HEK293 (cell line): ENCODE data around the gene SERHL2.

Experiments used
- CTCF ChIA-PET: fragments of 350-600 bp; formaldehyde crosslinking; extraction: SDS; loops from one replicate; lab custom pipeline; 2021; ENCODE audit warnings: antibody characterized with exemption; lab: Yijun Ruan, JAX
- POLR2A ChIA-PET: fragments of 300-600 bp; formaldehyde crosslinking; extraction: SDS; loops from one replicate; lab custom pipeline; 2020; ENCODE audit warnings: antibody characterized with exemption, inconsistent platforms; lab: Yijun Ruan, JAX
- H3K27ac ChIP-seq: fragments of 200-500 bp; sonication (Bioruptor generic); 2 replicates; pipeline ENCODE4 v1.5.1; 2014; ENCODE audit warnings: low read depth, low read length, control low read depth, inconsistent platforms; ENCODE audit errors: extremely low read depth
- H3K36me3 ChIP-seq, 2 experiments: fragments of 200-500 bp in 1 of 2; sonication (Bioruptor generic) in 1 of 2; 1 replicate in 1 of 2; 2 replicates in 1 of 2; pipeline ENCODE4 v1.5.1; 2014 to 2017; ENCODE audit warnings: inconsistent platforms in 2 of 2, low read length in 2 of 2; ENCODE audit not compliant: control insufficient read depth in 2 of 2, insufficient read depth in 1 of 2
- H3K4me1 ChIP-seq: fragments of 200-500 bp; sonication (Bioruptor generic); 2 replicates; pipeline ENCODE4 v1.5.1; 2014; ENCODE audit warnings: mild to moderate bottlenecking, low read length, inconsistent platforms; ENCODE audit not compliant: control insufficient read depth, insufficient read depth
- H3K4me3 ChIP-seq: 2 replicates; pipeline ENCODE4 v1.5.1; 2011; ENCODE audit warnings: low read depth, mild to moderate bottlenecking, control low read depth, low read length, moderate library complexity
- H3K9me3 ChIP-seq: fragments of 200-500 bp; sonication (Bioruptor generic); 2 replicates; pipeline ENCODE4 v1.5.1; 2014; ENCODE audit warnings: low read depth, low read length, inconsistent platforms; ENCODE audit not compliant: control insufficient read depth, insufficient read depth
- ATF2 ChIP-seq: fragments of 450-650 bp; formaldehyde crosslinking; IDR thresholded peaks from 2 replicates; pipeline ENCODE4 v1.5.1; 2016; ENCODE audit warnings: missing biosample characterization, missing genetic modification characterization, low read depth
- BCL11A ChIP-seq: fragments of 450-650 bp; formaldehyde crosslinking; IDR thresholded peaks from 2 replicates; pipeline ENCODE4 v1.5.1; 2016; ENCODE audit warnings: low read depth, missing biosample characterization, missing genetic modification characterization
- ELK4 ChIP-seq: IDR thresholded peaks from 2 replicates; pipeline ENCODE4 v1.6.1; 2011; ENCODE audit warnings: mild to moderate bottlenecking, low read depth, low read length, borderline replicate concordance
- GLIS1 ChIP-seq: fragments of 450-650 bp; formaldehyde crosslinking; IDR thresholded peaks from 2 replicates; pipeline ENCODE4 v1.5.1; 2016; ENCODE audit warnings: missing biosample characterization, missing genetic modification characterization
- GLIS2 ChIP-seq: fragments of 450-650 bp; formaldehyde crosslinking; IDR thresholded peaks from 2 replicates; pipeline ENCODE4 v1.5.1; 2016; ENCODE audit warnings: missing biosample characterization, missing genetic modification characterization
- KLF17 ChIP-seq: fragments of 450-650 bp; formaldehyde crosslinking; IDR thresholded peaks from 2 replicates; pipeline ENCODE4 v1.5.1; 2016; ENCODE audit warnings: missing biosample characterization, missing genetic modification characterization
- KLF7 ChIP-seq: fragments of 450-650 bp; formaldehyde crosslinking; IDR thresholded peaks from 2 replicates; pipeline ENCODE4 v1.5.1; 2016; ENCODE audit warnings: missing biosample characterization, missing genetic modification characterization, borderline replicate concordance
- MYNN ChIP-seq: fragments of 450-650 bp; formaldehyde crosslinking; IDR thresholded peaks from 2 replicates; pipeline ENCODE4 v1.5.1; 2016; ENCODE audit warnings: missing biosample characterization, missing genetic modification characterization, borderline replicate concordance
- ZBTB10 ChIP-seq: fragments of 450-650 bp; formaldehyde crosslinking; IDR thresholded peaks from 2 replicates; pipeline ENCODE4 v1.5.1; 2016; ENCODE audit warnings: missing biosample characterization, missing genetic modification characterization
- ZBTB20 ChIP-seq: fragments of 450-650 bp; formaldehyde crosslinking; IDR thresholded peaks from 2 replicates; pipeline ENCODE4 v1.5.1; 2016; ENCODE audit warnings: missing biosample characterization, missing genetic modification characterization
- ZBTB7A ChIP-seq: fragments of 450-650 bp; formaldehyde crosslinking; IDR thresholded peaks from 2 replicates; pipeline ENCODE4 v1.5.1; 2016; ENCODE audit warnings: low read depth, missing biosample characterization, missing genetic modification characterization
- ZEB2 ChIP-seq: fragments of 450-650 bp; formaldehyde crosslinking; IDR thresholded peaks from 2 replicates; pipeline ENCODE4 v1.5.1; 2016; ENCODE audit warnings: missing biosample characterization, missing genetic modification characterization
- ZNF350 ChIP-seq: fragments of 450-650 bp; formaldehyde crosslinking; IDR thresholded peaks from 2 replicates; pipeline ENCODE4 v1.5.0; 2017; ENCODE audit warnings: missing biosample characterization, mild to moderate bottlenecking, missing genetic modification characterization
- ZNF621 ChIP-seq: fragments of 450-650 bp; formaldehyde crosslinking; IDR thresholded peaks from 2 replicates; pipeline ENCODE4 v1.5.1; 2017; ENCODE audit warnings: missing biosample characterization, missing genetic modification characterization
- ZNF645 ChIP-seq: fragments of 450-650 bp; formaldehyde crosslinking; IDR thresholded peaks from 2 replicates; pipeline ENCODE4; 2016; ENCODE audit warnings: missing biosample characterization, missing genetic modification characterization
- ZNF704 ChIP-seq: fragments of 450-650 bp; formaldehyde crosslinking; IDR thresholded peaks from 2 replicates; pipeline ENCODE4 v1.5.1; 2016; ENCODE audit warnings: missing biosample characterization, missing genetic modification characterization
- ZNF768 ChIP-seq: fragments of 450-650 bp; formaldehyde crosslinking; IDR thresholded peaks from 2 replicates; pipeline ENCODE4 v1.5.1; 2018; ENCODE audit warnings: missing biosample characterization, mild to moderate bottlenecking, missing genetic modification characterization

Gene SERHL2

GRCh38 chr22:42585096-42585495 lies 31.3 kb downstream of the SERHL2 start:
- peaks cover 53 to 72% of the 10 kb centered on the region in 2 experiments for H3K36me3 ChIP-seq
- POLR2A ChIA-PET, result interaction anchor here (0.7 to 3.1 kb wide), 2 partner anchors 24 to 31 kb away, joined by 3 to 10 read pairs; partner anchors contain the start of gene POLDIP3
- no peak overlapping the region for H3K27ac ChIP-seq
- CTCF ChIA-PET, result interaction anchor here (0.6 to 1.4 kb wide), 5 partner anchors 12 to 112 kb away, joined by 3 to 4 read pairs (median 3); no protein-coding TSS in a partner anchor
- H3K4me3 ChIP-seq, result no peak overlapping the region
- H3K9me3 ChIP-seq, result no peaks in the 10 kb centered on the region
- no peaks in the 10 kb centered on the region for H3K4me1 ChIP-seq
- TF ChIP-seq ZNF621 (tag by site-specific recombination) (no peak), KLF17 (no peak)

GRCh38 chr22:42586381-42586780 lies 32.6 kb downstream of the SERHL2 start:
- TF ChIP-seq ZNF704 (tag by site-specific recombination) (no peak), KLF7 (no peak), ZNF350 (tag by site-specific recombination) (no peak), ZBTB10 (tag by site-specific recombination) (no peak), MYNN (tag by site-specific recombination) (no peak), ZNF768 (no peak), ZBTB7A (tag by site-specific recombination) (no peak), ZEB2 (tag by site-specific recombination) (no peak), BCL11A (tag by site-specific recombination) (no peak), ZBTB20 (tag by site-specific recombination) (no peak), GLIS2 (tag by site-specific recombination) (no peak), ZNF645 (tag by site-specific recombination) (no peak), ATF2 (no peak), GLIS1 (tag by site-specific recombination) (no peak), ELK4 (no peak)
- POLR2A ChIA-PET, result interaction anchor here (3.1 kb wide), 1 partner anchor 29 kb away, joined by 10 read pairs; the partner anchor contains the start of gene POLDIP3

More at GRCh38 chr22:42586381-42586780, 32.6 kb downstream of the SERHL2 start:
- H3K4me3 ChIP-seq, result no peak overlapping the region
- no peaks in the 10 kb centered on the region for H3K4me1 ChIP-seq
- no peaks in the 10 kb centered on the region for H3K9me3 ChIP-seq
- H3K27ac ChIP-seq, result no peak overlapping the region
- CTCF ChIA-PET, result interaction anchor here (1.4 kb wide), 1 partner anchor 10 kb away, joined by 3 read pairs; no protein-coding TSS in a partner anchor
- H3K36me3 ChIP-seq, result peaks cover 65 to 81% of the 10 kb centered on the region in 2 experiments
